CD4-positive, alpha-beta T cell (primary cell): ENCODE results near the gene MTM1. TPM values are rescaled to one million over a fixed set of nuclear protein-coding genes. Genes with fewer than 3 reads are reported as not detected.

Experiments used
- ATAC-seq: fragments of 200-7000 bp; cut with Tn5 transposase; one replicate; pipeline ENCODE4 v1.10.0; 2022; ENCODE audit warnings: mild to moderate bottlenecking; ENCODE audit not compliant: poor library complexity
- CTCF ChIA-PET: fragments of 350-600 bp; sonication (Branson Sonifier 250); formaldehyde crosslinking; loops from one replicate; lab custom pipeline; 2021; ENCODE audit warnings: antibody characterized with exemption, inconsistent platforms; lab: Charles Lee
- POLR2A ChIA-PET: fragments of 350-600 bp; sonication (Branson Sonifier 250); formaldehyde crosslinking; loops from one replicate; lab custom pipeline; 2021; ENCODE audit warnings: antibody characterized with exemption, inconsistent platforms; lab: Charles Lee
- DNase-seq, 14 experiments: peaks; one replicate each; pipeline ENCODE4 v3.0.0-alpha.2; 2013 to 2020; ENCODE audit warnings: mixed read lengths in 2 of 14
- H3K27ac ChIP-seq, 2 donors: one replicate each; pipeline versions ENCODE4 v1.5.1 to v1.7.0; 2013; ENCODE audit warnings: low read length in 2 of 2, low read depth in 1 of 2, mild to moderate bottlenecking in 1 of 2
- H3K27me3 ChIP-seq, 2 experiments: 1 replicate in 1 of 2; 2 replicates in 1 of 2; pipeline versions ENCODE4 v1.6.1 to v1.7.0; 2013; ENCODE audit warnings: low read length in 2 of 2, control low read depth in 1 of 2, mild to moderate bottlenecking in 1 of 2, moderate library complexity in 1 of 2; ENCODE audit not compliant: insufficient read depth in 2 of 2, control insufficient read depth in 1 of 2
- H3K36me3 ChIP-seq: one replicate; pipeline ENCODE4 v1.6.1; 2013; ENCODE audit warnings: low read length, control low read depth; ENCODE audit not compliant: insufficient read depth
- H3K4me1 ChIP-seq: one replicate; pipeline ENCODE4 v1.6.1; 2013; ENCODE audit warnings: low read length, control low read depth; ENCODE audit not compliant: insufficient read depth
- H3K4me3 ChIP-seq: one replicate; pipeline ENCODE4 v1.5.1; 2013; ENCODE audit warnings: mild to moderate bottlenecking, low read length, moderate library complexity
- H3K9me3 ChIP-seq, 2 experiments: 1 replicate in 1 of 2; 2 replicates in 1 of 2; pipeline versions ENCODE4 v1.6.1 to v1.7.0; 2013; ENCODE audit warnings: low read length in 2 of 2, mild to moderate bottlenecking in 2 of 2, control low read depth in 1 of 2, moderate library complexity in 1 of 2; ENCODE audit not compliant: control insufficient read depth in 1 of 2, insufficient read depth in 1 of 2
- H3K27ac Mint-ChIP-seq: one replicate; pipeline ENCODE4 v1.8.0; 2020; ENCODE audit warnings: mixed read lengths
- H3K27me3 Mint-ChIP-seq: one replicate; pipeline ENCODE4 v1.8.0; 2021; ENCODE audit warnings: mixed read lengths
- H3K36me3 Mint-ChIP-seq: one replicate; pipeline ENCODE4 v1.8.0; 2021; ENCODE audit warnings: low read depth, mixed read lengths
- H3K4me1 Mint-ChIP-seq: one replicate; pipeline ENCODE4 v1.8.0; 2021; ENCODE audit warnings: low read depth, mixed read lengths
- H3K4me3 Mint-ChIP-seq: one replicate; pipeline ENCODE4 v1.8.0; 2020; ENCODE audit warnings: mild to moderate bottlenecking, mixed read lengths
- H3K9me3 Mint-ChIP-seq: one replicate; pipeline ENCODE4 v1.8.0; 2020; ENCODE audit warnings: mixed read lengths
- CTCF ChIP-seq: fragments of 200-600 bp; IDR thresholded peaks from one replicate; pipeline ENCODE4 v1.8.0; 2022; ENCODE audit warnings: antibody characterized with exemption, mild to moderate bottlenecking
- intact Hi-C, 2 experiments: fragments of 100-400 bp; cut with DNase I in 1 of 2; cut with micrococcal nuclease in 1 of 2; formaldehyde crosslinking; loops; one replicate each; pipeline versions ENCODE4 v1.15.1 to v1.9.0; 2023 to 2025; cut with DNase I, micrococcal nuclease
- total RNA-seq, 174 experiments: library from RNA in 2 of 174; stranded (reverse) in 2 of 174; gene quantifications; one replicate each; pipeline ENCODE4 v1.2.3 and lab custom pipeline; 2021 to 2026

Gene MTM1
- total RNA-seq, 2 experiments from 2014 or later, result 20.6 to 26.9 TPM

- no peak for DNase-seq
- no peak for ATAC-seq
- intact Hi-C loops, result no loop called here
- POLR2A ChIA-PET, result no interaction called here
- Histone ChIP-seq H3K27ac (no peak overlapping the region), H3K36me3 (peaks cover 63% of the 10 kb centered on the region), H3K4me1 (no peaks in the 10 kb centered on the region), H3K27me3 (no peaks in the 10 kb centered on the region), H3K9me3 (no peaks in the 10 kb centered on the region), H3K4me3 (no peak overlapping the region)
- Mint-ChIP-seq H3K9me3 (no peaks in the 10 kb centered on the region), H3K4me3 (no peak overlapping the region), H3K27ac (peak overlapping the region; percentile 27), H3K27me3 (no peaks in the 10 kb centered on the region), H3K4me1 (peaks cover 11% of the 10 kb centered on the region), H3K36me3 (peaks cover 74% of the 10 kb centered on the region)
- no peak for TF ChIP-seq CTCF
- CTCF ChIA-PET, result no interaction called here
These were observed 56.7 kb downstream of the MTM1 start for GRCh38 chrX:150625097-150625496.

- no peak overlapping the region for H3K4me3 ChIP-seq
- no peak overlapping the region for H3K27ac ChIP-seq
- Mint-ChIP-seq H3K27ac (peak overlapping the region; percentile 74), H3K4me3 (no peak overlapping the region), H3K36me3 (peaks cover 73% of the 10 kb centered on the region), H3K27me3 (no peaks in the 10 kb centered on the region), H3K4me1 (peaks cover 11% of the 10 kb centered on the region), H3K9me3 (no peaks in the 10 kb centered on the region)
- no peaks in the 10 kb centered on the region for H3K4me1 ChIP-seq
- no peaks in the 10 kb centered on the region for H3K9me3 ChIP-seq
- CTCF ChIA-PET, result no interaction called here
- ATAC-seq (no peak), DNase-seq (peak in 1 of 14 experiments; percentile 2)
- no peaks in the 10 kb centered on the region for H3K27me3 ChIP-seq
- H3K36me3 ChIP-seq, result peaks cover 62% of the 10 kb centered on the region
- intact Hi-C loops, result no loop called here
- POLR2A ChIA-PET, result no interaction called here
- no peak for TF ChIP-seq CTCF
These were observed 57.5 kb downstream of the MTM1 start for GRCh38 chrX:150625875-150626274.

- Mint-ChIP-seq H3K9me3 (no peaks in the 10 kb centered on the region), H3K27me3 (no peaks in the 10 kb centered on the region), H3K4me1 (peaks cover 11% of the 10 kb centered on the region), H3K4me3 (no peak overlapping the region), H3K27ac (no peak overlapping the region), H3K36me3 (peaks cover 70% of the 10 kb centered on the region)
- Histone ChIP-seq H3K4me1 (no peaks in the 10 kb centered on the region), H3K9me3 (no peaks in the 10 kb centered on the region), H3K27me3 (no peaks in the 10 kb centered on the region), H3K36me3 (peaks cover 60% of the 10 kb centered on the region), H3K4me3 (no peak overlapping the region), H3K27ac (no peak overlapping the region)
- TF ChIP-seq CTCF, result no peak
- intact Hi-C loops, result no loop called here
- DNase-seq (peak in 1 of 14 experiments; percentile 3), ATAC-seq (no peak)
- ChIA-PET CTCF (no interaction called here), POLR2A (no interaction called here)
These were observed 59.5 kb downstream of the MTM1 start for GRCh38 chrX:150627957-150628356.
